GM19099 (cell line): ENCODE results near the gene GDPD2.

ENCODE experiments used
- POLR2A ChIP-seq: IDR thresholded peaks from 3 replicates; pipeline ENCODE4 v1.6.1; 2011; ENCODE audit warnings: low read depth; ENCODE audit not compliant: insufficient read length; ENCODE audit errors: extremely low read depth

GDPD2 gene, protein sequence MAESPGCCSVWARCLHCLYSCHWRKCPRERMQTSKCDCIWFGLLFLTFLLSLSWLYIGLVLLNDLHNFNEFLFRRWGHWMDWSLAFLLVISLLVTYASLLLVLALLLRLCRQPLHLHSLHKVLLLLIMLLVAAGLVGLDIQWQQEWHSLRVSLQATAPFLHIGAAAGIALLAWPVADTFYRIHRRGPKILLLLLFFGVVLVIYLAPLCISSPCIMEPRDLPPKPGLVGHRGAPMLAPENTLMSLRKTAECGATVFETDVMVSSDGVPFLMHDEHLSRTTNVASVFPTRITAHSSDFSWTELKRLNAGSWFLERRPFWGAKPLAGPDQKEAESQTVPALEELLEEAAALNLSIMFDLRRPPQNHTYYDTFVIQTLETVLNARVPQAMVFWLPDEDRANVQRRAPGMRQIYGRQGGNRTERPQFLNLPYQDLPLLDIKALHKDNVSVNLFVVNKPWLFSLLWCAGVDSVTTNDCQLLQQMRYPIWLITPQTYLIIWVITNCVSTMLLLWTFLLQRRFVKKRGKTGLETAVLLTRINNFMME

DNA sequence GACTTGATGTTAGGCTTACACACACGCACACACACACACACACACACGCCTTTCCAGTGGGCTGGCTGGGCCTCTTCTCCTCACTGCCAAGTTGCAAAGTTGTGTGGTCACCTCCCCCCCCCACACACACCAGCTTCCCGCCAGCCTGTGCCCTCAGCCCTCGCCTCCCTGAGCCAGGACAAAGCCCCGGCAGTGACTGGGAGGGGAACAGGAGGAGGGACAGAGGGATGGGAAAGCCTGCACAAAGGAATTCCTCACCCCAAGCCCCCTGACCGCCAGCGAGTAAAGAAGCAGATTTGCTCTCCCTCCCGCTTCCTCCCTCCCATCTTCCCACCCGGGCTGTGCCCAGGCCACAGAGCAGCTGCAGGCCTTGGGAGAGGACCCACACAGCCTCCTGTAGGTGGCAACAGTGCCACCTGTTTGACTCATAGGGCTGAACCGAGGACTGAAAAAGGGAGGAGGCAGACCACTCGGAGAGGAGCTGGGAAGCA is at the start of gene GDPD2:
Gene GDPD2 (plus strand): TSS at position 464 of the 491 bp plus-strand sequence. CDS start 1,671 bp downstream, outside the sequence.
- no peak for TF ChIP-seq POLR2A

DNA sequence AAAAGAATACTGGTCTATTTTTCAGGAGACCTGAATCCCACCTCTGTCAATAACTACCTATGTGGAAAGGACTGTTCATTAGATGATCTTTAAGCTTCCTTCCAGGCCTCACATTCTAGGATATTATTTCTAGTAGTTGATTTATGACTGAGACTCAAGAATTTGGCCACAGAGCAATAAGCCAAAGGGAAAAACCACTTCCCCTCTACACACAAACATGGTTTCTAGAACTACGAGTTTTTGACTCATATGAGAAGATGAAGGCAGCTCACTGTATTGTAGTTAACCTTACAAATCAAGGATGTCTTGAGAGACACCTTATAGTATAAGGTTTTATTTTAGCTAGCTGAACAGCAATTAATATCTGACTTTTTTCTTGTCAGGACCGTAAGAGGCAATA is 36.9 kb upstream of the GDPD2 start:
- no peak for TF ChIP-seq POLR2A

DNA sequence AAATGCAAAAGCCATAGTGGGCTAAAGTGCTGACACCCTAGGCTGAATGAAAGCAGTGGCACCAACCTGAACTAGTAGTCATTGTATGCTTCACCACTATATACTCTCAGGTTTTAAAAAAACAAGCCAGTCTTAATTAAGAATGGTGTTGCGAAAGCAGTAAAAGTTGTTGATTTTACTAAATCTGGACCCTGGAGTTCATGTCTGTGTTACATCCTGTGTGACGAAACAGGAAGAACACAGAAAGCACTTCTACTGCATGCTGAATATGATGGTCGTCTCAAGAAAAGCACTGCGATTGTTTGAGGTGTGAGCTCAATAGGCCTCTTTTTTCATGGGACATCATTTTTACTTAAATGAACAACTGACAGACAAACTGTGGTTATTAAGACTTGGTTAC is 24.2 kb upstream of the GDPD2 start:
- TF ChIP-seq POLR2A: no peak

DNA sequence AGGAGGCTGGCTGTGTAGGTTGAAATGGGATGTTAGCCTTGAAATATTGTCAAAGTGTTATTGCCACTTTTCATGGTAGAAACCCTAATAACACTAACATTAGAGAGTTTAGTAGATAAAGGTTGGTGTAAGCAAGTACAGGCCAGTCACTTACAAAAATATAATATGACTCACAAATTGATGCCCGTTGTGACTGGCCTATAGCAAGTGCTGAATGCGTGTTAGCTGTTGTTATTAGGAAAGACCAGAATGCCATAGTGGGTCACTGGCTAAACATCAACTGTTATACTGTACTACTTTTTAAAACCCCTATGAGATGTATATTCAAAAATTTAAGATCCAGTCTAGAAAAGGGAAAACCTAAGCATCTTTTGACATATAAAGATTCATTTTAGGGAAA is 20.4 kb upstream of the GDPD2 start:
- no peak for TF ChIP-seq POLR2A

DNA sequence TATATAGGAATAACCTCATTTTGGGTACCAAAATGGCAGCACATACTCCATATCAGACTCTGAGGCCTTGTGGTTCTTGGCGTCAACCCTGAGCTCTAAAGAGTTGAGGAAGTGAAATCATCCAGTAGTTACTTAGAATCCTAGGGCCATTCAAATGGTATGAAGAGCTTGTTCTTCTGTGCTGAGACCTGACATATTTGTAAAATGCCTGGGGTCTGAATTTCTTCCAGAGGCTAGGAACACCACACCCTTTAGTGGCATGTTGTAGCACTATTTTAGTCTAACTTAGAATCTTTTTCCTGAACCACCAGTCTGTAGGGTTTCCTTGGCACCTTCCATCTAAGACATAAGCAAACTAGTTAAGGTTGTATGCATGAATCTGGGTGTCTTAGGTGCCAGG is 18.1 kb upstream of the GDPD2 start:
- TF ChIP-seq POLR2A: no peak

DNA sequence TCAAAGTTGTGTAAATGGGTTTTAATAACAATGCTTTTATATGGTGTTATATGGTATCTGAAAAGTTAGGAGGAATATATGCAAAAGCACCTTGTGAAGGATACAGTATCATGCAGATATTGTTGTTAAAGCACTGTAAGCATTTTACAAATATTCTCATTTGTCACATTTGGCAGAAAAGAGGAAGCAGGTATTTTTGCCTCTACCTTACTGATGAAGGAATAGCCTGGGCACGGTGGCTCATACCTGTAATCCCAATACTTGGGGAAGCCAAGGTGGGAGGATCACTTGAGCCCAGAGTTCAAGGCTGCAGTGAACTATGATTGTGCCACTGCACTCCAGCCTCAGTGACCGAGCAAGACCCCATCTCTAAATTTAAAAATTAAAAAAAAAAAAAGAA is 12.2 kb upstream of the GDPD2 start:
- TF ChIP-seq POLR2A: no peak

DNA sequence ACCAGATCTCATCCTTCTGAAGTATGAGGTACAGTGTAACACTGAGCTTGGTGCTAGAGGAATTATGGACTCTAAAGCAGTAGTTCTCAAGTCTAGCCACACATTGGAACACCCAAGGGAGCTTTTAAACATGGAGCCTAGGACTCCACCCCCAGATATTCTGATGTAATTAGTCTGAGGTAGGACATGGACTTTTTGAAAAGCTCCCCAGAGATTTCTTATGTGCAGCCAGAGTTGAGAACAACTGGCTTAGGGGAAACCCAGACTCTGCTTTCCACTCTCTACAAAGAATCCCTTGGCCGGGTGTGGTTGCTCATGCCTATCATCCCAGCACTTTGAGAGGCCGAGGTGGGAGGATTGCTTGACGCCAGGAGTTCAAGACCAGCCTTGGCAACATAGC is 11.6 kb upstream of the GDPD2 start:
- no peak for TF ChIP-seq POLR2A

DNA sequence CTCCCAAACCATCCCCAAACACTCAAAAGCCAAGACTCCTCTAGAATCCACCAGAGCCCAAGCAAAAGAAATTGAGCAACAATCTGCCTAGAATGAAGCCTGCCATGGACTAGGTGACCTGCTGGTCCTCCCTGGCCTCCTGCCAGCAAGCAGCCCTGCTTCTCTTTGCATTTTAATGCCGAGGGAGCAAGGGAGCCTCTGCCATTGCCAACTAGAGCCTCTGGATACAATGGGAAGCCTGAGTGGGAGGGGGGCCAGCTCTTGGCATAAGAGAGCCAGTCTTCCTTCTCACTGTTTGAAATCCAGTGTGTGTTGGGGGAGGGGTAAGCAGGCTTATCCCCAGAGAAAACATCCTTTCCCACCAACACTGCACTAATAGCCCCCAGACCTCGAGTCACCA is 1.5 kb upstream of the GDPD2 start:
- no peak for TF ChIP-seq POLR2A

DNA sequence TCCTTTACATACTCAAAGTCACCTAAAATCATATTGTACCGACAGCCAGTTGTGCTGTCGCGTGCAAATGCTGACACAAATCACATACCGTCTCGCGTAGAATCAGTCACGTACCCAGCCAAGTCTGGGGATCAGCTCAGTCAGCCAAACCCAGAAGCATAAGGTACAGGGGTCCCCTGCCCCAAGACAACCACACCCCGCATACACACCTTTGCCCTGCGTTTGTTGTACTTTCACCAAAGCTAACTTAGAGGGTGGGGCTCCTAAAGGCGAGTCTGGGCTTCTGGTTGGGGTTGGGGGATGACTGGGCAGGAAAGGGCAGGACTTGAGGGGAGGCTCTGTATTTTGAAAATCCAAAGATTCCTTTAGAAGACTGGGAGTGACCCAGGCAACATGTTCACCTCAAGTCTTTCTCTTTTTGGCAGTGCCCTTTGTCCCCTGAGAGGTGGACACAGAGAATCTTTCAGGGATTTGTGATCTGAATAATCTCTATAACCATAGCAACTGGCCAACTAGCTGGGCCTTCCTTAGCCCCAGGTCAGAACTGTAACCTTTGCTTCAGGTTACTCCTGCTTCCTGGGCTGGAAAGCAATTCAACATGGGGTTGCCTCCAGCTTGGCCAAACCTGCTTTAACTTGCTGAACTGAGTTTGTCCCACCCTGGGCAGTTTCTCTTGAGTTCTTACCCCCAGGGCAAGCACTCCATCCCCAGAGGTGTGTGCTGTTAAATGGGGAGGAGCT is 992 bp downstream of the GDPD2 start:
- no peak for TF ChIP-seq POLR2A

DNA sequence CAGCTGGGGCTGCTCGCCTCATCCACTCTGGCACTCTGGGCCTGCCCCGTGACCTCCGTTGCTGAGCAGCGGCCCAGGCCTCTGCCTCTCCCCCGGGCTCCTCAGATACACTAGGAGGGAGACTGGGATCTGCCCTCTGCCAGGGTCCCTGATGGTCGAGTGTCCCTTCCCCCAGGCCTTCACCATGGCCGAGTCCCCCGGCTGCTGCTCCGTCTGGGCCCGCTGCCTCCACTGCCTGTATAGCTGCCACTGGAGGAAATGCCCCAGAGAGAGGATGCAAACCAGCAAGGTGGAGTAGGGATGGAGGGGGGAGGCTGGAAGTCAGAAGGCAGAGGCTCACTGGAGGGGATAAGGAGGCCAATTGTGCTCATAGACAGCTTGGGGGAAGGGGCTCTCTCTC is 1.7 kb downstream of the GDPD2 start:
- TF ChIP-seq POLR2A: no peak

DNA sequence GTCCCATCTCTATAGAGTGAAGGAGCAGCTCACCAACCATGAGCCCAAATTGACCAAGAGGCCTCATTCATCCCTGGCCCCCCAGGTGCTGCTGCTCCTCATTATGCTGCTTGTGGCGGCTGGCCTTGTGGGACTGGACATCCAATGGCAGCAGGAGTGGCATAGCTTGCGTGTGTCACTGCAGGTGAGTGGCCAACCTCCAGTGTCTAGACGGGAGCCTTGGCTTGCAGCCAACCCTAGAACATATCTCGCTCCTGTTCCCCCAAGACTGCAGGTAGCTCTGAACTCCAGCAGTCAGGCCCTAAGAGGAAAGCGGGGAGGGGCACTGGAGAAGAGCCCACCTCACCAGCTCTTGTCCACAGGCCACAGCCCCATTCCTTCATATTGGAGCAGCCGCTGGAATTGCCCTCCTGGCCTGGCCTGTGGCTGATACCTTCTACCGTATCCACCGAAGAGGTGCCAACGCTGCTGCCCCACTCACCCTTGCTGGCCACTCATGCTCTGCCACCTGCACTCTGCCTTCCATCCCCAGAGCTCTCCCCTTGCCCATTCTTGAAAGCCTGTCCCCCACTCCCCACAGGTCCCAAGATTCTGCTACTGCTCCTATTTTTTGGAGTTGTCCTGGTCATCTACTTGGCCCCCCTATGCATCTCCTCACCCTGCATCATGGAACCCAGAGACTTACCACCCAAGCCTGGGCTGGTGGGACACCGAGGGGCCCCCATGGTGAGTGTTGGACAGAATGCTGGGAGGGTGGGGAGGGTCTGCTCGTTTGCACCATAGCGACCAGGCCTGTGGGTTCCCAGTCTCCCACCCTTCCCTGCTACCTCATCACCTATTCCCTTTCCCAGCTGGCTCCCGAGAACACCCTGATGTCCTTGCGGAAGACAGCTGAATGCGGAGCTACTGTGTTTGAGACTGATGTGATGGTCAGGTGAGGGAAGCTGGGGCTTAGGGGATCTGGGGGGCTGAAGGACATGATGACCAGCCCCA is 3.5 kb downstream of the GDPD2 start:
- TF ChIP-seq POLR2A: no peak

DNA sequence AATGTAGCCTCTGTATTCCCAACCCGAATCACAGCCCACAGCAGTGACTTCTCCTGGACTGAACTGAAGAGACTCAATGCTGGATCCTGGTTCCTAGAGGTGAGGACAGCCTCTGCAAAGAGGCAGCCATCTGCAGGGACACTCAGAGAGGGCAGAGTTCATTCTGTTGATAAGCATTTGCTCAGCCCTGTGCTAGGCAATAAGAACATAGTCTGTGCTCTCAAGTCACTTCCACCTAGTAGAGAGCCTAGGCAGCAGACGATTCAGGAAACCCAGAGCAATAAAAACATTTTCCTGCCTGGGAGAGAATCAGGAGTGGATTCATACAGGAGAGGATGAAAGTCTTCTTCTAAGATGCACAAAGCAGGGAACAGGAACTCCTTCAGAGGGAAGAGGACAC is 4.3 kb downstream of the GDPD2 start:
- no peak for TF ChIP-seq POLR2A

DNA sequence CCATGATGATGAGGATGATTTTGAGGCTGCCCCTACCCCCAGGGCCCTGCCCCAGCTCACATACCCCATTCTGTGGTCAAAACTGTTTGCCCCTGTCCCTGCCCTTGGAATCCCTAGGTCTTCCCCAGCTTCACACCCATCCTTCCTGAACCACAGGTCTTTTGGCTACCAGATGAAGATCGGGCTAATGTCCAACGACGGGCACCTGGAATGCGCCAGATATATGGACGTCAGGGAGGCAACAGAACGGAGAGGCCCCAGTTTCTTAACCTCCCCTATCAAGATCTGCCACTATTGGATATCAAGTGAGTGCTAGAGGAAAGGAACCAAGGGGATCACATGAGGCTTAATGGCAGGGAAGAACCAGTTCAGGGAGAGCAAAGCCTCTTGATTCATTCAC is 6.6 kb downstream of the GDPD2 start:
- TF ChIP-seq POLR2A: no peak
